Measurements from ENCODE around the gene TJP1. TPM values are rescaled to one million over a fixed set of nuclear protein-coding genes. Genes with fewer than 3 reads are reported as not detected.
A peak's percentile ranks its signal among the peaks of the same experiment; 100 is the strongest.
"Not testable (repeated sequence)": the region's sequence is repeated elsewhere in the genome, so short reads cannot be mapped to it uniquely, and the experiment has no call there.

TJP1 gene
- total and polyA plus RNA-seq, 2 experiments from 2014 or later: 39.2 to 51.2 TPM

GRCh38 chr15:29736744-29737020 is 85.6 kb downstream of the TJP1 start:
- in situ Hi-C loops (cut with MboI): no loop called here
- H3K4me3 ChIP-seq: no peak overlapping the region
- peak; percentile 23 for DNase-seq
- 89 to 97% methylated on average over 2 of the region's 2 CpGs for WGBS, 2 experiments (ENCODE audit: low coverage in 1 of 2, low lambda C conversion rate in 2 of 2, missing lambda C conversion rate in 2 of 2)
- no peak overlapping the region for H3K9ac ChIP-seq
- peaks cover 26% of the 10 kb centered on the region for H3F3A ChIP-seq (ENCODE audit: insufficient read depth)
- no peaks in the 10 kb centered on the region for H3K27me3 ChIP-seq (replicated peaks; ENCODE audit: insufficient read depth)
- no peaks in the 10 kb centered on the region for H3K9me3 ChIP-seq (ENCODE audit: low read depth)
- no peak overlapping the region for H2AFZ ChIP-seq
- no peaks in the 10 kb centered on the region for H3K9me2 ChIP-seq (ENCODE audit: insufficient read depth)
- no peak overlapping the region for H3K4me2 ChIP-seq (ENCODE audit: unreplicated experiment)
- TF ChIP-seq EZH2phosphoT487 (IDR thresholded peaks at IDR 0.05; ENCODE audit: insufficient read depth, low read depth) (no peak), EZH2 (IDR thresholded peaks at IDR 0.05; ENCODE audit: insufficient read depth, poor library complexity, severe bottlenecking) (no peak)
- H3K79me2 ChIP-seq (ENCODE audit: insufficient read depth): no peaks in the 10 kb centered on the region
- H4K20me1 ChIP-seq (ENCODE audit: insufficient read depth): no peaks in the 10 kb centered on the region
- H3K27ac ChIP-seq: no peak overlapping the region
- peaks cover 11% of the 10 kb centered on the region for H3K4me1 ChIP-seq (ENCODE audit: insufficient read depth)
- peaks cover 72% of the 10 kb centered on the region for H3K36me3 ChIP-seq (ENCODE audit: low read depth)

GRCh38 chr15:29736012-29736743 is 86.1 kb downstream of the TJP1 start:
- no peak overlapping the region for H3K4me2 ChIP-seq (ENCODE audit: unreplicated experiment)
- no peak overlapping the region for H2AFZ ChIP-seq
- peaks cover 11% of the 10 kb centered on the region for H3K4me1 ChIP-seq (ENCODE audit: insufficient read depth)
- WGBS, 2 experiments (ENCODE audit: low coverage in 1 of 2, low lambda C conversion rate in 2 of 2, missing lambda C conversion rate in 2 of 2): 79 to 86% methylated on average over 3 of the region's 3 CpGs
- H3K9me3 ChIP-seq (ENCODE audit: low read depth): no peaks in the 10 kb centered on the region
- H3K9ac ChIP-seq: no peak overlapping the region
- peaks cover 68% of the 10 kb centered on the region for H3K36me3 ChIP-seq (ENCODE audit: low read depth)
- DNase-seq: no peak
- in situ Hi-C loops (cut with MboI): no loop called here
- no peaks in the 10 kb centered on the region for H3K27me3 ChIP-seq (replicated peaks; ENCODE audit: insufficient read depth)
- no peak overlapping the region for H3K4me3 ChIP-seq
- no peaks in the 10 kb centered on the region for H3K79me2 ChIP-seq (ENCODE audit: insufficient read depth)
- TF ChIP-seq EZH2phosphoT487 (IDR thresholded peaks at IDR 0.05; ENCODE audit: insufficient read depth, low read depth) (no peak), EZH2 (IDR thresholded peaks at IDR 0.05; ENCODE audit: insufficient read depth, poor library complexity, severe bottlenecking) (no peak)
- peaks cover 26% of the 10 kb centered on the region for H3F3A ChIP-seq (ENCODE audit: insufficient read depth)
- H3K9me2 ChIP-seq (ENCODE audit: insufficient read depth): no peaks in the 10 kb centered on the region
- H4K20me1 ChIP-seq (ENCODE audit: insufficient read depth): no peaks in the 10 kb centered on the region
- no peak overlapping the region for H3K27ac ChIP-seq

GRCh38 chr15:29734917-29735572 is 87.2 kb downstream of the TJP1 start:
- Histone ChIP-seq H3F3A (ENCODE audit: insufficient read depth) (peaks cover 26% of the 10 kb centered on the region), H3K9me3 (ENCODE audit: low read depth) (no peaks in the 10 kb centered on the region), H2AFZ (no peak overlapping the region), H3K9ac (no peak overlapping the region), H3K27me3 (replicated peaks; ENCODE audit: insufficient read depth) (no peaks in the 10 kb centered on the region), H3K4me2 (ENCODE audit: unreplicated experiment) (no peak overlapping the region), H3K4me1 (ENCODE audit: insufficient read depth) (peaks cover 11% of the 10 kb centered on the region), H3K79me2 (ENCODE audit: insufficient read depth) (no peaks in the 10 kb centered on the region), H3K4me3 (no peak overlapping the region), H4K20me1 (ENCODE audit: insufficient read depth) (no peaks in the 10 kb centered on the region), H3K36me3 (ENCODE audit: low read depth) (peaks cover 56% of the 10 kb centered on the region), H3K9me2 (ENCODE audit: insufficient read depth) (no peaks in the 10 kb centered on the region), H3K27ac (no peak overlapping the region)
- DNase-seq: peak; percentile 10
- WGBS, 2 experiments (ENCODE audit: low coverage in 1 of 2, low lambda C conversion rate in 2 of 2, missing lambda C conversion rate in 2 of 2): 84 to 90% methylated on average over 5 of the region's 5 CpGs
- TF ChIP-seq EZH2phosphoT487 (IDR thresholded peaks at IDR 0.05; ENCODE audit: insufficient read depth, low read depth) (no peak), EZH2 (IDR thresholded peaks at IDR 0.05; ENCODE audit: insufficient read depth, poor library complexity, severe bottlenecking) (no peak)
- in situ Hi-C loops (cut with MboI): no loop called here

GRCh38 chr15:29731865-29732264 is 90.4 kb downstream of the TJP1 start:
- in situ Hi-C loops (cut with MboI): no loop called here
- peaks cover 58% of the 10 kb centered on the region for H3K36me3 ChIP-seq (ENCODE audit: low read depth)
- 63 to 69% methylated on average over 3 of the region's 3 CpGs for WGBS, 2 experiments (ENCODE audit: low coverage in 1 of 2, low lambda C conversion rate in 2 of 2, missing lambda C conversion rate in 2 of 2)

GRCh38 chr15:29730471-29730870 is 91.8 kb downstream of the TJP1 start:
- in situ Hi-C loops (cut with MboI): not testable (repeated sequence)
- WGBS, 2 experiments (ENCODE audit: low coverage in 1 of 2, low lambda C conversion rate in 2 of 2, missing lambda C conversion rate in 2 of 2): 94 to 96% methylated on average over 15 of the region's 15 CpGs

More at GRCh38 chr15:29731865-29732264, 90.4 kb downstream of the TJP1 start:
- Histone ChIP-seq H3K79me2 (ENCODE audit: insufficient read depth) (no peaks in the 10 kb centered on the region), H3K4me2 (ENCODE audit: unreplicated experiment) (no peak overlapping the region), H3K9me2 (ENCODE audit: insufficient read depth) (no peaks in the 10 kb centered on the region), H3F3A (ENCODE audit: insufficient read depth) (peaks cover 16% of the 10 kb centered on the region), H3K27me3 (replicated peaks; ENCODE audit: insufficient read depth) (no peaks in the 10 kb centered on the region), H4K20me1 (ENCODE audit: insufficient read depth) (no peaks in the 10 kb centered on the region), H3K4me3 (no peak overlapping the region), H3K27ac (no peak overlapping the region), H3K4me1 (ENCODE audit: insufficient read depth) (peaks cover 11% of the 10 kb centered on the region), H2AFZ (no peak overlapping the region), H3K9me3 (ENCODE audit: low read depth) (no peaks in the 10 kb centered on the region), H3K9ac (no peak overlapping the region)
- peak; percentile 12 for DNase-seq
- no peak for TF ChIP-seq EZH2 (IDR thresholded peaks at IDR 0.05; ENCODE audit: insufficient read depth, poor library complexity, severe bottlenecking)
- TF ChIP-seq EZH2phosphoT487 (IDR thresholded peaks at IDR 0.05; ENCODE audit: insufficient read depth, low read depth): no peak

More at GRCh38 chr15:29730471-29730870, 91.8 kb downstream of the TJP1 start:
- not testable (repeated sequence) for H3F3A ChIP-seq (ENCODE audit: insufficient read depth); H3K4me1 ChIP-seq (ENCODE audit: insufficient read depth); H4K20me1 ChIP-seq (ENCODE audit: insufficient read depth); H3K9me3 ChIP-seq (ENCODE audit: low read depth); DNase-seq; H3K4me3 ChIP-seq; H3K27me3 ChIP-seq (replicated peaks; ENCODE audit: insufficient read depth); H3K9me2 ChIP-seq (ENCODE audit: insufficient read depth); H3K9ac ChIP-seq; H3K4me2 ChIP-seq (ENCODE audit: unreplicated experiment); H3K79me2 ChIP-seq (ENCODE audit: insufficient read depth); H2AFZ ChIP-seq; H3K27ac ChIP-seq
- H3K36me3 ChIP-seq (ENCODE audit: low read depth): peaks cover 64% of the 10 kb centered on the region

Measured in GM23248 (cell line).